ENCODE measurements around the gene ABCB9. TPM values are rescaled to one million over a fixed set of nuclear protein-coding genes. Genes with fewer than 3 reads are reported as not detected.

The ABCB9 gene
- total RNA-seq, 2 donors from 2014 or later, result 4.3 to 4.5 TPM

DNA sequence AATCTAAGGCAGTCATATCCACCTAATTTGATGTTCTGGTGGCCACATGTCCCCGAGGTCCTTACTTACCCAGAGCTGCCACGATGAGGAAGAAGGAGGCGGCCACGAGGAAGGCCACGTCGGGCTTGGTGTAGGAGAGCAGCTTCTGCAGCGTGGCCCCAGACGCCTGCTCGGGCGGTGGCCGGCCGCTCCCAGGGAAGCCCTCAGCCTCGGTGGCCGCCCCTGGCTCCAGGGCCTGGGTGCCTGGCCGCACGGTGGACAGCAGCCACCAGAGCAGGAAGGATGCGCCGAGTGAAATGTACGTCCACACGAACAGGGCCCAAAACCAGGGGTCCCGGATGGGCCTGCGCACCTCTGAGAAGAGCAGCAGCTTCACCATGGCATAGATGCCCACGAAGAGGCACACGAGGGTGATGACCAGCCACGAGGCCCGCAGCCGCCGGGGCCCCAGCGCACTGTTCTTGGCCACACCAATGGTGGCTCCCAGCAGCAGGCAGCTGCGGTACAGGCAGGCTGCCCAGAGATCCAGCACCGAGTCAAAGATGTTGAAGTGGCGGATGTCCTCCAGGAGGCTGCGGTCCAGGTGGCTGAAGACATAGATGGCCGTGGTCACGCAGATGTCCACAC is 6.6 kb downstream of the ABCB9 start:
- H3K27me3 ChIP-seq, result no peaks in the 10 kb centered on the region
- H3K4me1 ChIP-seq, result peaks cover 11% of the 10 kb centered on the region
- no peaks in the 10 kb centered on the region for H3K36me3 ChIP-seq
- intact Hi-C loops (cut with DNase I), result no loop called here
- H3K9me3 ChIP-seq, result no peaks in the 10 kb centered on the region
- DNase-seq, result no peak
- TF ChIP-seq, protein P1, sequence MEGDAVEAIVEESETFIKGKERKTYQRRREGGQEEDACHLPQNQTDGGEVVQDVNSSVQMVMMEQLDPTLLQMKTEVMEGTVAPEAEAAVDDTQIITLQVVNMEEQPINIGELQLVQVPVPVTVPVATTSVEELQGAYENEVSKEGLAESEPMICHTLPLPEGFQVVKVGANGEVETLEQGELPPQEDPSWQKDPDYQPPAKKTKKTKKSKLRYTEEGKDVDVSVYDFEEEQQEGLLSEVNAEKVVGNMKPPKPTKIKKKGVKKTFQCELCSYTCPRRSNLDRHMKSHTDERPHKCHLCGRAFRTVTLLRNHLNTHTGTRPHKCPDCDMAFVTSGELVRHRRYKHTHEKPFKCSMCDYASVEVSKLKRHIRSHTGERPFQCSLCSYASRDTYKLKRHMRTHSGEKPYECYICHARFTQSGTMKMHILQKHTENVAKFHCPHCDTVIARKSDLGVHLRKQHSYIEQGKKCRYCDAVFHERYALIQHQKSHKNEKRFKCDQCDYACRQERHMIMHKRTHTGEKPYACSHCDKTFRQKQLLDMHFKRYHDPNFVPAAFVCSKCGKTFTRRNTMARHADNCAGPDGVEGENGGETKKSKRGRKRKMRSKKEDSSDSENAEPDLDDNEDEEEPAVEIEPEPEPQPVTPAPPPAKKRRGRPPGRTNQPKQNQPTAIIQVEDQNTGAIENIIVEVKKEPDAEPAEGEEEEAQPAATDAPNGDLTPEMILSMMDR (IDR thresholded peaks at IDR 0.05), result no peak
- H3K4me3 ChIP-seq, result no peak overlapping the region
- H3K9ac ChIP-seq (ENCODE audit: low read depth in 2 of 2, low read length in 2 of 2), result no peak overlapping the region
- H3K27ac ChIP-seq, result no peak overlapping the region

DNA sequence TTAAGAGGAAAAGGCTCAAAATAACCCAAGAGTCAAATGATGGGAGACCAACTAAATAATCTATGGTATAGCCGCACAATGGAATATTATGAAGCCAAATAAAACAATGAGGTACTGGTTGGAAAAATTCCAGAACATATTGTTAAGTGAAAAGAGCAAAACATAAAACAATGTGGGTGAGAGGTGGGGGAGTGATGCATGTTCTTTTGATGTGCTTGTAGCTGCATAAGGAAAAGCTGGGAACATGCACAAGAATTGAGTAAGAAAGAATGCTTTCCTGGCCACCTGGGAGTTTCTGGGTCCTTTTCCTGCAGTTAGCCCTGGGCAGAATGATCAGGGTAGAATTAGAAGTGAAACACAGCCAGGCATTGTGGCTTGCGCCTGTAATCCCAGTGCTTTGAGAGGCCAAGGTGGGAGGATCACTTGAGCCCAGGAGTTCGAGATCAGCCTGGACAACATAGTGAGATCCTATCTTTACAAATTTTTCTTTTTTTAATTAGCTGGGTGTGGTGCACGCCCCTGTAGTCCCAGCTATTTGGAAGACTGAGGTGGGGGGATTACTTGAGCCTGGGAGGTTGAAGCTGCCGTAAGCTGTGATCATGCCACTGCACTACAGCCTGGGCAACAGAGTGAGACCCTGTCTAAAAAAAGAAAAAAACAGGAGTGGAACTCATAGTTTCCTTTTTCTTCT is 7.9 kb downstream of the ABCB9 start:
- Histone ChIP-seq H3K36me3 (no peaks in the 10 kb centered on the region), H3K9me3 (no peaks in the 10 kb centered on the region), H3K4me3 (no peak overlapping the region), H3K27ac (no peak overlapping the region), H3K27me3 (no peaks in the 10 kb centered on the region), H3K4me1 (peaks cover 11% of the 10 kb centered on the region), H3K9ac (ENCODE audit: low read depth in 2 of 2, low read length in 2 of 2) (no peak overlapping the region)
- intact Hi-C loops (cut with DNase I), result no loop called here
- TF ChIP-seq, protein P1 (IDR thresholded peaks at IDR 0.05), result no peak
- DNase-seq, result no peak

DNA sequence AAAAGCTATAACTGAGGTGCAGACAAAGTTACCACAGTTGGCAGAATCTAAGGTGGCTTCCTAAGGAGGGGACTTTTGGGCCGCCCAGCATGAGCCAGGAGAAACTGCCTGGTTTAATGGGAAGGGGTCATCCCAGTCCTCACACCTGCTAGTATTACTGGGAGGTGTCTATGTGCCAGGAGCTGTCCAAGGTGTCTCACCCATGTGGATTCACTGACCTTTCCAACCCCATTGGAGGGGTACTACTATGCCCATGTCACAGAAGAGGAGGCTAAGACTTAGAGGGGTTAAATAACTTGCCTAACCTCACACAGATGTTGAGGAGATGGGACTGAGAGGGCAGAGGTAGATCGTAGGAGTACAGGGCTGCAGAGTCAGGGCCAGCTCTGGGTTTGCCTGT is 10.2 kb downstream of the ABCB9 start:
- no peak overlapping the region for H3K9ac ChIP-seq (ENCODE audit: low read depth in 2 of 2, low read length in 2 of 2)
- TF ChIP-seq, protein P1 (IDR thresholded peaks at IDR 0.05), result no peak
- intact Hi-C loops (cut with DNase I), result no loop called here
- no peaks in the 10 kb centered on the region for H3K9me3 ChIP-seq
- H3K4me3 ChIP-seq, result no peak overlapping the region
- H3K36me3 ChIP-seq, result no peaks in the 10 kb centered on the region
- no peak for DNase-seq
- no peak overlapping the region for H3K27ac ChIP-seq
- H3K4me1 ChIP-seq, result no peaks in the 10 kb centered on the region
- H3K27me3 ChIP-seq, result no peaks in the 10 kb centered on the region

DNA sequence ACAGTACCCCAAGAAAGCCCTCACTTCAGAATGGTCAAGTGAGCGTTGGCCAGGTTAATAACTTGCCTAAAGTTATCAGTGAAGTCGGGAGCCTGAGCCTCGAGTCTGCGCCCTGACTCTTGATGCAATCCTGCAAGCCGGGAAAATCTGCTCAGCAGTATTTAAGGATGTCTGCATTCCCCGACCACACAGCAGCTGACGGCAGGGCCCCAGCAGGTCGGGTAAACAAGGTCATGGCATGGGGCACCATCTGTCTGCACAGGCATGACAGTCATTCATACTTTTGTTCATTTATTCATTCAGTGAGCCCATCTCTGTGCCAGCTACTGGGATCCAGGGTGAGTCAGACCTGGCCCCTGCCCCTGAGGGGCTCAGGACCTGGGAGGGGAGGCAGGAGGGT is 11.1 kb downstream of the ABCB9 start:
- no peaks in the 10 kb centered on the region for H3K9me3 ChIP-seq
- H3K9ac ChIP-seq (ENCODE audit: low read depth in 2 of 2, low read length in 2 of 2), result no peak overlapping the region
- no peaks in the 10 kb centered on the region for H3K36me3 ChIP-seq
- H3K27ac ChIP-seq, result no peak overlapping the region
- no peak for DNase-seq
- H3K27me3 ChIP-seq, result no peaks in the 10 kb centered on the region
- H3K4me3 ChIP-seq, result no peak overlapping the region
- H3K4me1 ChIP-seq, result no peaks in the 10 kb centered on the region
- TF ChIP-seq, protein P1 (IDR thresholded peaks at IDR 0.05), result no peak
- intact Hi-C loops (cut with DNase I), result no loop called here

DNA sequence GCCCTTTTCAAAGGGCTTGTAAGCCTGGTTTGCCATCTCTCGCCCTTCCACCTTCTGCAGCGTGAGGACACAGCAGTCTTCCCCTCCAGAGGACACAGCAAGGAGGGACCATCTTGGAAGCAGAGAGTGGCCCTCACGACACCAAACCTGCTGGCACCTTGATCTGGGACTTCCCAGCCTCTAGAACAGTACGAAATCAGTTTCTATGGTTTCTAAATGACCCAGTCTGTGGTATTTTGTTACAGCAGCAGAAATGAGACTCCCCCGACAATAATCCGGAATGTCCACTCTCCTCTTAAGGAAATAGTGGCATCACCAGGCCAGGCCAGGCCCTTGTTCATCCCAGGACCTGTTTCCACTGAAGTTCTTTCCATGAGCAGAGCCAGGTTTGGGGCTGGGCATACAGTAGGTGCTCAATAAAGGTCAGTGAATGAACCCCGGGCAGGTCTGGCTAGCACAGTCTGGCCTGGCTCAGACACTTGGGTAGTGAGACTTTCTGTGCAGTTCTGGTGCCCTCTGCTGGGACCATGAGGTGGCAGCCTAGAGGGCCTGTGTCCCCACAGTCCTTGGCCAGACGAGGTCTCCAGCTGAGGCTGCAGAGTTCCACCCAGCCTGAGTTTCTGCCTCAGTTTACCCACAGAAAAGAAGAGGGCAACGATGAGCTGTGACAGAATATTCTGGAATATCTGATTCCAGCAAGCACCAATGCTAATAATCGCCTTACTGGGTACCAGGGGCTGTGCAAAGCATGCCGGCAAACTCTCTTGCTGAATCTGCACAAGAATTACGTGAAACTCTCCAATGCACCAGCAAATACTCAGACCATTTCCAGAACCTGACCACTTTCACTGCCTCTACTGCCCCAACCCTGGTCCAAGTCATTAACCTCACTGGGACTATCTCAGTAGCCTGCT is 14.0 kb downstream of the ABCB9 start:
- H3K27me3 ChIP-seq, result no peaks in the 10 kb centered on the region
- no peak overlapping the region for H3K4me3 ChIP-seq
- intact Hi-C loops (cut with DNase I), result loop anchor here (2.0 kb wide), 2 partner anchors 91 to 157 kb away; no protein-coding TSS in a partner anchor
- peaks cover 7% of the 10 kb centered on the region for H3K4me1 ChIP-seq
- H3K9me3 ChIP-seq, result no peaks in the 10 kb centered on the region
- peak overlapping the region; percentile 66 for H3K27ac ChIP-seq
- TF ChIP-seq, protein P1 (IDR thresholded peaks at IDR 0.05), result peak; percentile 92
- peak; percentile 86 for DNase-seq
- H3K36me3 ChIP-seq, result no peaks in the 10 kb centered on the region
- H3K9ac ChIP-seq (ENCODE audit: low read depth in 2 of 2, low read length in 2 of 2), result peak overlapping the region in 1 of 2 donors; percentile 71

Data from colonic mucosa (tissue), 4 donors.